NCI-H2029 (cell line): ENCODE results near the gene XXYLT1.
"Not testable (repeated sequence)": the region's sequence is repeated elsewhere in the genome, so short reads cannot be mapped to it uniquely, and the experiment has no call there.

Experiments
- DNase-seq: peaks from one replicate; lab custom pipeline; 2025; lab: John Stamatoyannopoulos, UW

Gene XXYLT1

GRCh38 chr3:195207731-195208130 lies 63.2 kb downstream of the XXYLT1 start:
- no peak for DNase-seq

GRCh38 chr3:195207056-195207455 lies 63.9 kb downstream of the XXYLT1 start:
- no peak for DNase-seq

- peak; percentile 47 for DNase-seq
These were observed 66.4 kb downstream of the XXYLT1 start for GRCh38 chr3:195204360-195205163.

GRCh38 chr3:195203606-195204005 lies 67.4 kb downstream of the XXYLT1 start:
- no peak for DNase-seq

GRCh38 chr3:195201295-195201694 lies 69.7 kb downstream of the XXYLT1 start:
- DNase-seq, result no peak

GRCh38 chr3:195200010-195200822 lies 70.7 kb downstream of the XXYLT1 start:
- no peak for DNase-seq

GRCh38 chr3:195198426-195199346 lies 72.3 kb downstream of the XXYLT1 start:
- no peak for DNase-seq

- no peak for DNase-seq
These were observed 73.1 kb downstream of the XXYLT1 start for GRCh38 chr3:195197765-195198425.

- DNase-seq, result no peak
These were observed 74.7 kb downstream of the XXYLT1 start for GRCh38 chr3:195196266-195196665.

- peak; percentile 54 for DNase-seq
These were observed 75.4 kb downstream of the XXYLT1 start for GRCh38 chr3:195195321-195196209.

- DNase-seq, result peak; percentile 76
These were observed 76.3 kb downstream of the XXYLT1 start for GRCh38 chr3:195194559-195195206.

GRCh38 chr3:195191580-195191979 lies 79.4 kb downstream of the XXYLT1 start:
- DNase-seq, result no peak

- no peak for DNase-seq
These were observed 81.1 kb downstream of the XXYLT1 start for GRCh38 chr3:195189821-195190220.

- no peak for DNase-seq
These were observed 82.5 kb downstream of the XXYLT1 start for GRCh38 chr3:195188426-195188927.

- peak; percentile 56 for DNase-seq
These were observed 83.1 kb downstream of the XXYLT1 start for GRCh38 chr3:195187609-195188425.

GRCh38 chr3:195186710-195187047 lies 84.3 kb downstream of the XXYLT1 start:
- DNase-seq, result not testable (repeated sequence)

GRCh38 chr3:195186041-195186709 lies 84.8 kb downstream of the XXYLT1 start:
- DNase-seq, result no peak

GRCh38 chr3:195185583-195185982 lies 85.4 kb downstream of the XXYLT1 start:
- no peak for DNase-seq
